SK-N-SH (cell line): ENCODE measurements around the gene TELO2. TPM values are rescaled to one million over a fixed set of nuclear protein-coding genes. Genes with fewer than 3 reads are reported as not detected.

Source experiments
- CTCF ChIA-PET: fragments of 300-600, 350-600 bp; formaldehyde crosslinking; extraction: SDS; loops from one replicate; lab custom pipeline; 2021; lab: Yijun Ruan, JAX
- POLR2A ChIA-PET: fragments of 350-600 bp; sonication (Branson Sonifier 250); formaldehyde crosslinking; extraction: SDS; loops from one replicate; lab custom pipeline; 2020; ENCODE audit warnings: antibody characterized with exemption, inconsistent platforms; lab: Yijun Ruan, JAX
- DNase-seq: peaks from one replicate; pipeline ENCODE4 v3.0.0; 2012
- H2AFZ ChIP-seq: fragments of 200-600 bp; sonication (generic); 2 replicates; pipeline ENCODE4 v1.8.1; 2016; ENCODE audit warnings: antibody characterized with exemption, mild to moderate bottlenecking, low read depth
- H3F3A ChIP-seq: fragments of 200-600 bp; sonication (generic); replicated peaks from 2 replicates; pipeline ENCODE3; 2016; ENCODE audit warnings: antibody characterized with exemption, mild to moderate bottlenecking; ENCODE audit not compliant: insufficient read depth
- H3K27ac ChIP-seq, 2 experiments: fragments of 200-500 bp in 1 of 2; fragments of 200-600 bp in 1 of 2; sonication (Bioruptor generic) in 1 of 2; sonication (generic), shearing (Covaris generic) in 1 of 2; 2 replicates each; pipeline versions ENCODE4 v1.5.1 to v1.6.1; 2014 to 2016; ENCODE audit warnings: low read depth in 2 of 2, inconsistent platforms in 1 of 2, low read length in 1 of 2, mild to moderate bottlenecking in 1 of 2, mixed read lengths in 1 of 2
- H3K27me3 ChIP-seq: fragments of 200-600 bp; sonication (generic), shearing (Covaris generic); 2 replicates; pipeline ENCODE4 v1.6.1; 2016; ENCODE audit warnings: mixed run types; ENCODE audit not compliant: insufficient read depth
- H3K36me3 ChIP-seq, 2 experiments: fragments of 200-500 bp in 1 of 2; fragments of 200-600 bp in 1 of 2; sonication (Bioruptor generic) in 1 of 2; sonication (generic) in 1 of 2; replicated peaks in 1 of 2; 2 replicates each; pipeline versions ENCODE3 to v1.5.1; 2014 to 2016; ENCODE audit warnings: low read length in 1 of 2, mild to moderate bottlenecking in 1 of 2; ENCODE audit not compliant: insufficient read depth in 2 of 2, control insufficient read depth in 1 of 2
- H3K4me1 ChIP-seq, 2 experiments: fragments of 200-500 bp in 1 of 2; fragments of 200-600 bp in 1 of 2; sonication (Bioruptor generic) in 1 of 2; sonication (generic), shearing (Covaris generic) in 1 of 2; 2 replicates each; pipeline versions ENCODE4 v1.5.1 to v1.6.1; 2014 to 2016; ENCODE audit warnings: low read depth in 1 of 2, low read length in 1 of 2, mixed run types in 1 of 2; ENCODE audit not compliant: insufficient read depth in 2 of 2, control insufficient read depth in 1 of 2
- H3K4me2 ChIP-seq: fragments of 200-600 bp; sonication (generic), shearing (Covaris generic); 2 replicates; pipeline ENCODE4 v1.6.1; 2017; ENCODE audit warnings: mixed run types
- H3K4me3 ChIP-seq, 2 experiments: fragments of 200-500 bp in 1 of 2; fragments of 200-600 bp in 1 of 2; sonication (Bioruptor generic) in 1 of 2; sonication (generic), shearing (Covaris generic) in 1 of 2; 2 replicates each; pipeline versions ENCODE4 v1.5.1 to v1.8.1; 2014 to 2016; ENCODE audit warnings: low read depth in 2 of 2, inconsistent platforms in 1 of 2, low read length in 1 of 2, mild to moderate bottlenecking in 1 of 2, mixed read lengths in 1 of 2, moderate library complexity in 1 of 2
- H3K79me2 ChIP-seq: fragments of 200-600 bp; sonication (generic); 2 replicates; pipeline ENCODE4 v1.8.1; 2017; ENCODE audit warnings: mild to moderate bottlenecking; ENCODE audit not compliant: insufficient read depth
- H3K9ac ChIP-seq: fragments of 200-600 bp; sonication (generic); 2 replicates; pipeline ENCODE4 v1.6.1; 2017; ENCODE audit warnings: mixed run types
- H3K9me2 ChIP-seq: fragments of 200-600 bp; sonication (generic); 2 replicates; pipeline ENCODE4 v1.6.1; 2017; ENCODE audit warnings: mixed run types
- H3K9me3 ChIP-seq: fragments of 200-600 bp; sonication (generic); 2 replicates; pipeline ENCODE4 v1.6.1; 2017; ENCODE audit warnings: mixed run types, mild to moderate bottlenecking, moderate library complexity
- H4K20me1 ChIP-seq: fragments of 200-600 bp; sonication (generic); 2 replicates; pipeline ENCODE4 v1.6.1; 2017; ENCODE audit warnings: mild to moderate bottlenecking, mixed run types; ENCODE audit not compliant: insufficient read depth
- EP300 ChIP-seq, 2 experiments: IDR thresholded peaks; 2 replicates each; pipeline versions ENCODE4 v1.4.0 to v1.6.1; 2012; ENCODE audit warnings: borderline replicate concordance in 1 of 2, low read depth in 1 of 2, low read length in 1 of 2
- FOXJ3 ChIP-seq: sonication (generic); formaldehyde crosslinking; IDR thresholded peaks from 2 replicates; pipeline ENCODE4 v1.5.1; 2020; ENCODE audit warnings: mild to moderate bottlenecking, missing genetic modification reagents
- PBX3 ChIP-seq: IDR thresholded peaks from 2 replicates; pipeline ENCODE4; 2012
- RAD21 ChIP-seq: IDR thresholded peaks from 2 replicates; pipeline ENCODE4 v1.6.1; 2012; ENCODE audit warnings: mild to moderate bottlenecking, low read length
- REST ChIP-seq: IDR thresholded peaks from 2 replicates; pipeline ENCODE4 v1.6.1; 2012; ENCODE audit warnings: mild to moderate bottlenecking, low read depth, low read length, moderate library complexity
- RFX5 ChIP-seq: IDR thresholded peaks from 2 replicates; pipeline ENCODE4 v1.6.1; 2012; ENCODE audit warnings: mild to moderate bottlenecking, improper control_type of control experiment, low read length
- RXRA ChIP-seq: IDR thresholded peaks from 2 replicates; pipeline ENCODE4 v1.4.0; 2012; ENCODE audit warnings: low read depth, mild to moderate bottlenecking, borderline replicate concordance
- SIN3A ChIP-seq: IDR thresholded peaks from 2 replicates; pipeline ENCODE4 v1.6.1; 2012; ENCODE audit warnings: low read depth, mild to moderate bottlenecking, low read length, moderate library complexity, borderline replicate concordance
- TAF1 ChIP-seq: IDR thresholded peaks from 2 replicates; pipeline ENCODE4 v1.6.1; 2012; ENCODE audit warnings: low read depth, mild to moderate bottlenecking, low read length, moderate library complexity, borderline replicate concordance
- TEAD4 ChIP-seq: IDR thresholded peaks from 2 replicates; pipeline ENCODE4 v1.4.0; 2012; ENCODE audit warnings: mild to moderate bottlenecking, borderline replicate concordance; ENCODE audit not compliant: insufficient read depth
- USF2 ChIP-seq: fragments of 150-350 bp; IDR thresholded peaks from 2 replicates; pipeline ENCODE4 v1.6.1; 2017; ENCODE audit warnings: antibody characterized with exemption, low read length, low read depth, borderline replicate concordance
- WGBS: methylation state at CpG from one replicate; pipeline ENCODE4 v1.1.6; 2017; ENCODE audit warnings: low lambda C conversion rate; 5-methylcytosine and 5-hydroxymethylcytosine counted together
- polyA plus RNA-seq, 3 experiments: library from polyadenylated mRNA; depleted of rRNA; stranded (reverse); fragments of >200 nt; gene quantifications; 2 replicates each; pipeline ENCODE4 v1.2.3, GENCODE V29; 2012
- TF ChIP-seq, protein P1 (sequence below): fragments of 150-350 bp; IDR thresholded peaks from 2 replicates; pipeline ENCODE4 v1.6.1; 2016; ENCODE audit warnings: mild to moderate bottlenecking, low read depth, low read length
- TF ChIP-seq, protein P2 (sequence below): IDR thresholded peaks from 2 replicates; pipeline ENCODE4 v1.4.0; 2012; ENCODE audit warnings: low read depth, borderline replicate concordance

TELO2 gene
- polyA plus RNA-seq, 1 of the 3 experiments (the other 2 are of a cell fraction), result 24.2 TPM

- Histone ChIP-seq H3K4me3 (no peak overlapping the region), H3F3A (peaks cover 7% of the 10 kb centered on the region), H3K79me2 (no peaks in the 10 kb centered on the region), H3K27me3 (no peaks in the 10 kb centered on the region), H3K36me3 (peaks cover 0 to 18% of the 10 kb centered on the region in 2 experiments), H3K4me1 (peaks cover 0 to 9% of the 10 kb centered on the region in 2 experiments; a peak in 2 of 4 replicates), H3K9me3 (no peaks in the 10 kb centered on the region), H2AFZ (no peak overlapping the region), H3K9me2 (no peaks in the 10 kb centered on the region), H3K9ac (no peak overlapping the region), H3K27ac (no peak overlapping the region), H4K20me1 (no peaks in the 10 kb centered on the region), H3K4me2 (no peak overlapping the region)
- TF ChIP-seq TAF1, result no peak
- TF ChIP-seq RXRA, result no peak
- no peak for TF ChIP-seq SIN3A
- TF ChIP-seq RAD21, result no peak
- TF ChIP-seq, protein P1, sequence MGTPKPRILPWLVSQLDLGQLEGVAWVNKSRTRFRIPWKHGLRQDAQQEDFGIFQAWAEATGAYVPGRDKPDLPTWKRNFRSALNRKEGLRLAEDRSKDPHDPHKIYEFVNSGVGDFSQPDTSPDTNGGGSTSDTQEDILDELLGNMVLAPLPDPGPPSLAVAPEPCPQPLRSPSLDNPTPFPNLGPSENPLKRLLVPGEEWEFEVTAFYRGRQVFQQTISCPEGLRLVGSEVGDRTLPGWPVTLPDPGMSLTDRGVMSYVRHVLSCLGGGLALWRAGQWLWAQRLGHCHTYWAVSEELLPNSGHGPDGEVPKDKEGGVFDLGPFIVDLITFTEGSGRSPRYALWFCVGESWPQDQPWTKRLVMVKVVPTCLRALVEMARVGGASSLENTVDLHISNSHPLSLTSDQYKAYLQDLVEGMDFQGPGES, result no peak
- no peak for TF ChIP-seq RFX5
- TF ChIP-seq FOXJ3, result no peak
- TF ChIP-seq EP300 (IDR thresholded peaks at IDR 0.05; ENCODE audit: borderline replicate concordance in 1 of 2, low read depth in 1 of 2, low read length in 1 of 2), result no peak
- no peak for TF ChIP-seq PBX3
- no peak for TF ChIP-seq USF2
- TF ChIP-seq REST, result no peak
- TF ChIP-seq, protein P2, sequence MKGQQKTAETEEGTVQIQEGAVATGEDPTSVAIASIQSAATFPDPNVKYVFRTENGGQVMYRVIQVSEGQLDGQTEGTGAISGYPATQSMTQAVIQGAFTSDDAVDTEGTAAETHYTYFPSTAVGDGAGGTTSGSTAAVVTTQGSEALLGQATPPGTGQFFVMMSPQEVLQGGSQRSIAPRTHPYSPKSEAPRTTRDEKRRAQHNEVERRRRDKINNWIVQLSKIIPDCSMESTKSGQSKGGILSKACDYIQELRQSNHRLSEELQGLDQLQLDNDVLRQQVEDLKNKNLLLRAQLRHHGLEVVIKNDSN, result no peak
- no peak for TF ChIP-seq TEAD4
- WGBS, result 91% methylated on average over 19 of the region's 26 CpGs
- DNase-seq, result no peak
- ChIA-PET POLR2A (no interaction called here), CTCF (no interaction called here)
Measured at GRCh38 chr16:1545044-1546040, 52.2 kb downstream of the TELO2 start.
